Fibroblast of the conjunctiva (primary cell): ENCODE results near the gene PRPF19.

Experiments used
- DNase-seq: peaks from one replicate; pipeline ENCODE4 v3.0.0-alpha.2; 2010; ENCODE audit warnings: low read depth

PRPF19 gene

DNA sequence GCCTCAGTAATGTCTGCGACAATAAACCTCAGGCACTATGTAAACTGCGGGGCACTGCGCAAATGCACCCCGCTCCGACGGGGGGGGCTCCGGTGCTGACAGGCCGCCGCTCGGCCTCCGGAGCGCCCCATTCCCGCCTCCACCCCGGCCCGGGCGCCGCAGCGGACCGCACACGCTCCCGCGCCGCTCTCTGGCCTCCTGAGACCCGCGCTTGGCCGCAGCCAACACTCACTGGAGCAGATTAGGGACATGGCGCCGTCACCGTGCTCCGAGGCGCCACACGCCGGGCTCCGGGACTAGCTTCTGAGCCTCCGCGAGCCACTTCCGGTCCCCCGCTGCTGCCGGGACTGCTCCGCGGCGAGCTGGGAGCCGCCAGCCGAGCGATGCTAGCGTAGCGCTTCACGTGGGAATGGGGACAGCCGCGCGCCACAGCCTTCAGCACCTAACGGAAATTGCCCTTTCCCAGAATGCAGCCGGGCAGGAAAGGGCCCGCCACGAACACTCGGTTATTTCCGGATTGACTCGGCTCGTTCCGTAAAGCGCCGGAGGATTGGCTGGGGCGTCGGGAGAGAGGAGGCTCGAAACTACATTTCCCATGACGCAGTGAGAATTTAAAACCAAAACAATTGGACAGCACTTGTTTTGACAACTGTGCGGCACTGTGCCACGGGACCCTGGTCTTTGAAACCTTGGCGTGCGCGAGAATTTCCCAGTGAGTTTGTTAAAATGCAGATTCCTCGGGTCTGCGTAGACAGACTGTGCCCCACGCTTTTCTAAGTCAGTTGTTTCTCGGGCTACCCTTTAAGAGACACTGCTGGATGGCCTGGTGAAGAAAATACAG lies at the start of gene PRPF19:
PRPF19 (minus strand) TSS at position 454 of the 841 bp plus-strand sequence; CDS start at position 251, 203 bp downstream.
- DNase-seq, result peak; percentile 85

DNA sequence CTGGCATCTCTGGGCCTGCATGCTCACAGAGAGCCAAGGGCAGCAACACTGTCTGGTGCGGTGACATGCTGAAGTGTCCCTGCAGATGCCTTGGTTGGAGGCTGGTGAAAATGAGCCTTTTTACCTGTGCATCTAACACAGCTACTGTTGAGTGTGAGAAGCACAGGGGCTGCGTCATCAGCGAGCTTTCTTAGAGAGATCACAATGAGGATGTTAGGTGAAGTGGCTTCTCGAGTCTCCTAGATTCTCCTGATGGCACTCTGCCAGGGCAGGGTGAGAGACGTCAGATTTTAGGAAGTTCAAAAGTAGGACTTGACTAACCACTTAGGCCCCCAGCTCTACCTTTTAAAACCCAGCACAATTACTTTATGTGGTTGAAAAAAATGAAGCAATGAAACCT lies 49.2 kb upstream of the PRPF19 start:
- DNase-seq, result no peak

GRCh38 chr11:60954421-60954820 lies 48.0 kb upstream of the PRPF19 start:
- no peak for DNase-seq

- no peak for DNase-seq
Observed at GRCh38 chr11:60953781-60954180, 47.4 kb upstream of the PRPF19 start.

DNA sequence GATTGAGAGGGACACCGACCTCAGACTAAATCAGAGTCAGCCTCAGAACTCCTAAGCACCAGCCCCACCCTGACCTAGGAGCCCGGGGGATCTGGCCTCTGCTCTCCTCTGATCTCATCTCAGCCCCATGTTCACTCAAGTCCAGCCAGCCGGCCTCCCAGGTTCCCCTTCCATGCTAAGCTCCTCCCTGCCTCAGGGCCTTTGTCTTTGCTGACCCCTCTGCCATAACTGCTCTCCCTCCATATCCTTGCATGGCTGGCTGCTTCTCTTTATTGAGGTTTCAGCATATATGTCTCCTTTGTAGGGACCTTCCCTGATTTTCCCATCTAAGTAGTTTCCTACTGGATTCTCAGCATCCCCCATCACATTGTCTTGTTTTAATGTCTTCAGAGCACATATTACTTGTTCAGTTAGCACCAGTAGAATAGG lies 46.4 kb upstream of the PRPF19 start:
- DNase-seq, result no peak

DNA sequence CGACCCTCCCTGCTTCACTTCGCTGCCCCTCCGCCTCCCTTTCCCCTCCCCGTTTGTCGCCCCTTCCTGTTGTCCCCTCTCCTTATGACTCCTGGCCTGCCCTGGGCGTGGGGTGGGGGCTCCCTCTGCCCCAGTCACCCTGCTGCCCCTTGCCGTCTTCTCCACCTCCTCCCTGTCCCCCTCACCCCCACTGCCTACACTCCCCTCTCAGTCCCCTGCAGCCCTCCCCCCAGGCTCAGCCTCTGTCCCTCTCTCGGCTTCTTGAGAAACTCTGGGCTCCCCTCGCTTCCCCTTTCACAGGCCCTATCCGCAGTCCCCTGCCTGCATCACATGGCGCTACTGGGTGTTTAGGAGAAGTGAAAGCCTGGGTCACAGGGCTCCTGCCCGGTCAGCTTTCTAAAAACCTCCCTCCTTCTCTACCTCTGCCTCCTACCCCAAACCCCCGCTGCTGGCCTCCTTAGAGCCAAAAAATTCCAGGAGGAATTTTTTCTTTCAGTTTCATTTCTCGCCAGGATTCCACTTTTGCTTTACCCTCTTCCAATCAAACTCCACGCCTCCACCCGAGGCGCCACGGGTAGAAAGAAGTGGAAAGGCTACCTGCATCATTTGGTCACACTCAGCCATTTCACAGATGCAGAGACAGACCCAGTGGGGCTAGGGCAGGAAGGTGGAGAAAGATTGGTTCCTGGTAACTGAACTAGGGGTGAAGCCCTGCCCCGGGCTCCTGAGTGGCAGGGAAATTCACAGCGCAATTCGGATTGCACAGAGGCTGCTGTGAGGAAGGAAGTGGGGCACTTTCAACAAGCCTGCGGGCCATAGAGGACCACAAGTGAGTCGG lies 45.7 kb upstream of the PRPF19 start, which contains the start of gene SLC15A3:
SLC15A3 (minus strand) TSS at position 273 of the 838 bp plus-strand sequence. CDS start 625 bp downstream, outside the sequence.
- no peak for DNase-seq

DNA sequence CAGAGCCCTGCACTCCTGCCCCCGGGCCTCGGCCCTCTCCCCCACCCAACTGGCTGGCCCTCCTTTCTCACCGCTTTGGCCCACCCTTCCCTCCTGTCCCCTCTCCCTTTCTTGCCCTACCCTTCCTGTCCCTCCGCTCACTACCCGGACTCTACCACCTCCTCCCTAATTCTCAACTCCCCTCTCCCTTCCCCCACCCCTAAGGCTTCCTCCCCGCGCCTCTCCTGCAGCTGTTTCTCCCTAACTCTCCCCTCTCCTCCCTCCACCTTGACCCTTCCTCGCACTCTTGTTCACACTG lies 45.2 kb upstream of the PRPF19 start:
- no peak for DNase-seq

DNA sequence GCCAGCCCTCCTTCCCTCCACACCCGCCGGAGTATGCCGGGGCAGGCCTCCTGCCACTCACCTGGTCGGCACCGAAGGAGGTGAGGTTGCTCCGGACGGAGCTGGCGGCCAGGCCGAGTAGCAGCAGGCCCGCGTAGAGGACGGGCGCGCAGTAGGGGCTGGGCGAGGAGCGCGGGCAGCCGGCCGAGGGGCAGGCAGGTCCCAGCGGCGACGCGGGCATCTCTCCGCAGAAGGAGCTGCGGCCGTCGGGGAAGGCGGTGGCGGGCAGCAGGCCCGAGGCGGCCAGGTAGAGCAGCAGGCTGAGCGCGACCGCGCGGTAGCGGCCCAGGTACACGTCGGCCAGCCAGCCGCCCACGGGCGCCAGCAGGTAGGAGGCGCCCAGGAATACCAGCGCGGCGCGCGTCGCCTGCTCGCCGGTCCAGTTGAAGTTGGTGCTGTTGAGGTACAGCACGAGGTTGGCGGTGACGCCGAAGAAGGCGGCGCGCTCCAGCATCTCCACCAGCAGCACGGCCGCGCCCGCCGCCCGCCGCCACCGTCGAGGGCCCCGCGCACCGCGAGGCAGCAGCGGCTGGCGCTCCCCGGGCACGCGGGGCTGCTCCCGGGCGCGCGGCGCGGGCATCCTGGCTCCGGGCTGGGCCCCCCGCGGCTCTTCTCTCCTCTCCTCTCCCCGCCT lies 44.7 kb upstream of the PRPF19 start:
- DNase-seq, result no peak

GRCh38 chr11:60950024-60950423 lies 43.6 kb upstream of the PRPF19 start:
- no peak for DNase-seq

- no peak for DNase-seq
Observed at GRCh38 chr11:60948250-60948649, 41.9 kb upstream of the PRPF19 start.

DNA sequence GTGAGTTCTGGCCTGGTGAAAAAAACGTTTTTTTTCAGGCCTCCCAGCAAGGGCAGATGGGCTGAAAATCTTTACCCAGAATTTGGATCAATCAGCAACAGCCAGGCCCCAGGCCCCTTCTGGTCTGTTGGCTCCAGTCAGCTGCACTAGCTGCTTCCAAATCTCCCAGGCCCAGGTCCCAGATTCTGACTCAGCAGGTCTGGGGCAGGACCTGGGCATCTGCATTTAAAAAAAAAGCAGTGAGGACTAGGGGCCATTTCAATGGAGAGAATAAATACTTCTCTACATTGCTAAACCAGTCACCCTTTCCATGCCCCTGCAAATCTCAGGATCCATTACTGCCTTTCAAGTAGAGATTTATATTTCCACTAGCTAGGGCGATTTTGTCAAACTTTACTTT lies 41.3 kb upstream of the PRPF19 start:
- no peak for DNase-seq

GRCh38 chr11:60946601-60947264 lies 40.3 kb upstream of the PRPF19 start:
- DNase-seq, result no peak

GRCh38 chr11:60945295-60945667 lies 38.9 kb upstream of the PRPF19 start:
- DNase-seq, result no peak

GRCh38 chr11:60944490-60945294 lies 38.3 kb upstream of the PRPF19 start:
- DNase-seq, result no peak

- no peak for DNase-seq
Observed at GRCh38 chr11:60942970-60943565, 36.7 kb upstream of the PRPF19 start.

DNA sequence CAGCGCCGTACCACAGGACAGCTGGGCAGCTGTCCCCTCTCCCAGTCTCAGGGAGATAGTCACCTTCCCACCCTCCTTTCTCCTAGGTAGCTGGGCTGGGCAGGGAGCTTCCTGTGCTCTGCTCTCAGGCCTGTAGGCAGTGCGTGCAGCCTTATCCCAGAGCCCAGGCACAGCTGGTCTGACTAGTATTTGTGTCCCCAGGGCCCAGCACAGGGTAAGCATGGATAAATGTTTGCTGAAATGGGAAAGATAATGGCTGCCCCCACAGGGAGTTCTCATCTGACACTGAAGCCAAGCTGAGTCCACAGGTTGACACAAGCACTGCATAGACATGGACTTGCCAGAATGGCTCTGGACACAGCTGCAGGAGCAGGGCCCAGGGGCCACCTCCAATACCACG lies 35.8 kb upstream of the PRPF19 start:
- no peak for DNase-seq

- no peak for DNase-seq
Observed at GRCh38 chr11:60941371-60942119, 35.2 kb upstream of the PRPF19 start.

GRCh38 chr11:60939855-60940254 lies 33.5 kb upstream of the PRPF19 start:
- no peak for DNase-seq

DNA sequence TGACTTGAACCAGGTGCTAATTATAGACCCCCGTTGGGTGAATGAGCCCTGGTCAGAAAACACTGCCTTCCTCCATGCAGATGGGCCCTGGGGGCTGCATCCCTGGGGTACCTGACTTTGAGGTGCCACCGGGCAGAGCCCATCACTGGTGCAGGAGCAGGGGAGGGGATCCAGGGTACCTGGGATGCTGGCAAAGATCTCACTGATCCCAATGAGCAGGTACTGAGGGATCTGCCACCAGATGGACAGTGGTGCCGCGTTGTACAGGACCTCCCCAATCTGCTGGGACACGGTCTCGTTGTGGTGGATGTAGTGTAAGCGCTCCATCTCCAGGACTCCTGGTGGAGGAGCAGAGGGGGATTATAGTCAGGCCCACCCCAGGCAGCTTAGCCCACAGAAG lies 32.9 kb upstream of the PRPF19 start:
- no peak for DNase-seq

DNA sequence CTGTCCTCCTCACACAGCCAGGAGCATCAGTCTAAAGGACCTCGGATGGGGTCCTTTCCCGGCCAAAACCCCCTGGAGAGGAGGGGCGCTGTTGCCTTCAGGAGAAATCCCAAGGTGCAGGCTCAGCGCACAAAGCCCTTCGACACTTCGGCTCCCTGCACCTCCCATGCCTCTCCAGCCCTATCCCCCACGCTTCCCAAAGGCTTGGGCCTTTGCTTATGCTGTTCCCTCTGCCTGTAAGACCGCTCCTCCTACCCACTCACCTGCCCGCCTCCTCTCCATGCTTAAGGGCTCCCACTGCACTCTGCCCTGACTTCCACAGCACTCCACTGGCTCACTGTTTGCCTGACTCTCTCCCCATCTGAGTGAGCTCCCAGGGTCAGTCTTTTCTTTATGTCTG lies 32.1 kb upstream of the PRPF19 start:
- no peak for DNase-seq
